Activated naive CD4-positive, alpha-beta T cell treated with anti-CD3 and anti-CD28 coated beads, Interleukin-2, amount 50 U/mL, for 72 hours (primary cell): ENCODE measurements around the gene HECTD1. TPM values are rescaled to one million over a fixed set of nuclear protein-coding genes. Genes with fewer than 3 reads are reported as not detected.

ENCODE experiments used
- ATAC-seq, 2 donors: fragments of 150-1000 bp; cut with Tn5 transposase; 2 replicates each; pipeline ENCODE4 v1.10.0; 2021; ENCODE audit warnings: mild to moderate bottlenecking in 2 of 2, moderate library complexity in 2 of 2
- DNase-seq, 2 donors: peaks; one replicate each; pipeline ENCODE4 v3.0.0; 2021 to 2022; ENCODE audit warnings: low spot score in 2 of 2
- H3K27ac Mint-ChIP-seq, 2 donors: one replicate each; pipeline ENCODE4 v1.8.0; 2022; ENCODE audit warnings: mild to moderate bottlenecking in 2 of 2, mixed read lengths in 2 of 2
- H3K36me3 Mint-ChIP-seq, 2 donors: one replicate each; pipeline ENCODE4 v1.8.0; 2022; ENCODE audit warnings: mixed read lengths in 2 of 2
- H3K9me3 Mint-ChIP-seq, 2 donors: one replicate each; pipeline ENCODE4 v1.8.0; 2022; ENCODE audit warnings: mixed read lengths in 2 of 2
- total RNA-seq, 2 donors: library from RNA; stranded (reverse); gene quantifications; one replicate each; pipeline ENCODE4 v1.2.3, GENCODE V29; 2022

Gene HECTD1
- total RNA-seq, 2 donors from 2014 or later, result 75.5 to 87.5 TPM

- ATAC-seq, result no peak
- H3K9me3 Mint-ChIP-seq, result no peaks in the 10 kb centered on the region
- no peak overlapping the region for H3K27ac Mint-ChIP-seq
- H3K36me3 Mint-ChIP-seq, result peaks cover 0 to 10% of the 10 kb centered on the region in 2 donors
- DNase-seq, result no peak
These were observed 68.2 kb downstream of the HECTD1 start for GRCh38 chr14:31139301-31139847.

GRCh38 chr14:31138301-31138700 lies 69.3 kb downstream of the HECTD1 start:
- no peak overlapping the region for H3K27ac Mint-ChIP-seq
- DNase-seq, result no peak

GRCh38 chr14:31137214-31137889 lies 70.2 kb downstream of the HECTD1 start:
- no peak overlapping the region for H3K27ac Mint-ChIP-seq
- peaks cover 6 to 10% of the 10 kb centered on the region in 2 donors for H3K36me3 Mint-ChIP-seq
- ATAC-seq, result no peak
- no peak for DNase-seq
- H3K9me3 Mint-ChIP-seq, result no peaks in the 10 kb centered on the region

More at GRCh38 chr14:31138301-31138700, 69.3 kb downstream of the HECTD1 start:
- no peak for ATAC-seq
- Mint-ChIP-seq H3K9me3 (no peaks in the 10 kb centered on the region), H3K36me3 (peaks cover 2 to 10% of the 10 kb centered on the region in 2 donors)

GRCh38 chr14:31133133-31133532 lies 74.5 kb downstream of the HECTD1 start:
- no peaks in the 10 kb centered on the region for H3K9me3 Mint-ChIP-seq
- peaks cover 10 to 18% of the 10 kb centered on the region in 2 donors for H3K36me3 Mint-ChIP-seq
- H3K27ac Mint-ChIP-seq, result peak overlapping the region in 1 of 2 donors; percentile 25
- DNase-seq (no peak), ATAC-seq (no peak)

- peaks cover 5 to 23% of the 10 kb centered on the region in 2 donors for H3K36me3 Mint-ChIP-seq
- peak overlapping the region in 1 of 2 donors; percentile 57 for H3K27ac Mint-ChIP-seq
- no peaks in the 10 kb centered on the region for H3K9me3 Mint-ChIP-seq
- no peak for DNase-seq
- ATAC-seq, result no peak
These were observed 78.7 kb downstream of the HECTD1 start for GRCh38 chr14:31128601-31129526.

- no peaks in the 10 kb centered on the region for H3K9me3 Mint-ChIP-seq
- peaks cover 5 to 22% of the 10 kb centered on the region in 2 donors for H3K36me3 Mint-ChIP-seq
- peak; percentile 82 to 92 for ATAC-seq
- peak in 1 of 2 donors; percentile 25 for DNase-seq
- no peak overlapping the region for H3K27ac Mint-ChIP-seq
These were observed 79.9 kb downstream of the HECTD1 start for GRCh38 chr14:31127690-31128089.

GRCh38 chr14:31126680-31127079 lies 80.9 kb downstream of the HECTD1 start:
- H3K36me3 Mint-ChIP-seq, result peaks cover 5 to 27% of the 10 kb centered on the region in 2 donors
- DNase-seq (no peak), ATAC-seq (no peak)
- H3K27ac Mint-ChIP-seq, result no peak overlapping the region
- H3K9me3 Mint-ChIP-seq, result no peaks in the 10 kb centered on the region

- H3K36me3 Mint-ChIP-seq, result peaks cover 5 to 27% of the 10 kb centered on the region in 2 donors
- DNase-seq, result no peak
- H3K27ac Mint-ChIP-seq, result no peak overlapping the region
- no peaks in the 10 kb centered on the region for H3K9me3 Mint-ChIP-seq
- ATAC-seq, result no peak
These were observed 82.4 kb downstream of the HECTD1 start for GRCh38 chr14:31125231-31125630.

GRCh38 chr14:31124197-31124596 lies 83.4 kb downstream of the HECTD1 start:
- Mint-ChIP-seq H3K36me3 (peaks cover 8 to 31% of the 10 kb centered on the region in 2 donors), H3K27ac (no peak overlapping the region), H3K9me3 (no peaks in the 10 kb centered on the region)
- peak in 1 of 2 donors; percentile 22 for DNase-seq
- peak; percentile 54 to 79 for ATAC-seq

- H3K36me3 Mint-ChIP-seq, result peaks cover 4 to 19% of the 10 kb centered on the region in 2 donors
- ATAC-seq (no peak), DNase-seq (no peak)
- H3K9me3 Mint-ChIP-seq, result no peaks in the 10 kb centered on the region
- peak overlapping the region in 1 of 2 donors; percentile 40 for H3K27ac Mint-ChIP-seq
These were observed 84.7 kb downstream of the HECTD1 start for GRCh38 chr14:31122921-31123320.

- DNase-seq (no peak), ATAC-seq (no peak)
- peaks cover 4 to 19% of the 10 kb centered on the region in 2 donors for H3K36me3 Mint-ChIP-seq
- no peak overlapping the region for H3K27ac Mint-ChIP-seq
- H3K9me3 Mint-ChIP-seq, result no peaks in the 10 kb centered on the region
These were observed 85.4 kb downstream of the HECTD1 start for GRCh38 chr14:31122098-31122611.

- no peaks in the 10 kb centered on the region for H3K9me3 Mint-ChIP-seq
- ATAC-seq (no peak), DNase-seq (no peak)
- no peak overlapping the region for H3K27ac Mint-ChIP-seq
- H3K36me3 Mint-ChIP-seq, result peaks cover 4 to 15% of the 10 kb centered on the region in 2 donors
These were observed 88.7 kb downstream of the HECTD1 start for GRCh38 chr14:31118892-31119291.

GRCh38 chr14:31113794-31114193 lies 93.8 kb downstream of the HECTD1 start:
- Mint-ChIP-seq H3K36me3 (peaks cover 0 to 9% of the 10 kb centered on the region in 2 donors), H3K9me3 (no peaks in the 10 kb centered on the region), H3K27ac (no peak overlapping the region)
- ATAC-seq (no peak), DNase-seq (no peak)

GRCh38 chr14:31110872-31111271 lies 96.7 kb downstream of the HECTD1 start:
- Mint-ChIP-seq H3K36me3 (peaks cover 0 to 14% of the 10 kb centered on the region in 2 donors), H3K9me3 (no peaks in the 10 kb centered on the region), H3K27ac (no peak overlapping the region)
- ATAC-seq, result no peak
- DNase-seq, result no peak

- ATAC-seq (no peak), DNase-seq (no peak)
- Mint-ChIP-seq H3K9me3 (no peaks in the 10 kb centered on the region), H3K27ac (no peak overlapping the region), H3K36me3 (peaks cover 6 to 28% of the 10 kb centered on the region in 2 donors)
These were observed 98.3 kb downstream of the HECTD1 start for GRCh38 chr14:31109257-31109656.

- no peaks in the 10 kb centered on the region for H3K9me3 Mint-ChIP-seq
- ATAC-seq (peak; percentile 95 to 96), DNase-seq (no peak)
- H3K27ac Mint-ChIP-seq, result peak overlapping the region in 1 of 2 donors; percentile 79
- peaks cover 13 to 47% of the 10 kb centered on the region in 2 donors for H3K36me3 Mint-ChIP-seq
These were observed 100.8 kb downstream of the HECTD1 start for GRCh38 chr14:31106768-31107167.

GRCh38 chr14:31097081-31097480 lies 110.5 kb downstream of the HECTD1 start:
- Mint-ChIP-seq H3K36me3 (peaks cover 6 to 17% of the 10 kb centered on the region in 2 donors), H3K9me3 (no peaks in the 10 kb centered on the region), H3K27ac (peak overlapping the region in 1 of 2 donors; percentile 82)
- ATAC-seq (no peak), DNase-seq (no peak)
